ENCODE measurements around the gene DUT. TPM values are rescaled to one million over a fixed set of nuclear protein-coding genes. Genes with fewer than 3 reads are reported as not detected.

The DUT gene
- total and polyA plus RNA-seq, 2 experiments from 2014 or later: 82.5 to 420 TPM

DNA sequence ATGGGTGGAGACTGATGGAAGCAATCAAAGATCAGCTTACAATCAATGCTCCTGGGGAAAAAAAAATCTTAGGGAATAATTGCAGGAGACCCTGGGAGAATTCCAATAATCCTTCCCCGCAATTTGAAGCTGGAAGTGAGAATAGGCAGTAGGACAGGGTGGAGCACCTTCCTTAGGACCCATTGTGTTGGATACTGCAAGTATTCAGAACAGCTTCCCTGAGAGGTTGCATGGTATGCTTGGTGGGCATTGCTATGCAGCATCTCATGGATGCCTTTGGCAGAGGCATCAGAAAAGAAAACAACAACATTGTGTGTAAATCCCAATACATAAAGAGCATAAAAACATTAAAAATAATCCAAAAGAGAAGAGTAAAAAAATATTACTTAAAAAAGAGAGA is 24.6 kb upstream of the DUT start (continued):
- TF ChIP-seq REST (IDR thresholded peaks at IDR 0.05; ENCODE audit: unreplicated experiment): no peak
- TF ChIP-seq, protein P1, sequence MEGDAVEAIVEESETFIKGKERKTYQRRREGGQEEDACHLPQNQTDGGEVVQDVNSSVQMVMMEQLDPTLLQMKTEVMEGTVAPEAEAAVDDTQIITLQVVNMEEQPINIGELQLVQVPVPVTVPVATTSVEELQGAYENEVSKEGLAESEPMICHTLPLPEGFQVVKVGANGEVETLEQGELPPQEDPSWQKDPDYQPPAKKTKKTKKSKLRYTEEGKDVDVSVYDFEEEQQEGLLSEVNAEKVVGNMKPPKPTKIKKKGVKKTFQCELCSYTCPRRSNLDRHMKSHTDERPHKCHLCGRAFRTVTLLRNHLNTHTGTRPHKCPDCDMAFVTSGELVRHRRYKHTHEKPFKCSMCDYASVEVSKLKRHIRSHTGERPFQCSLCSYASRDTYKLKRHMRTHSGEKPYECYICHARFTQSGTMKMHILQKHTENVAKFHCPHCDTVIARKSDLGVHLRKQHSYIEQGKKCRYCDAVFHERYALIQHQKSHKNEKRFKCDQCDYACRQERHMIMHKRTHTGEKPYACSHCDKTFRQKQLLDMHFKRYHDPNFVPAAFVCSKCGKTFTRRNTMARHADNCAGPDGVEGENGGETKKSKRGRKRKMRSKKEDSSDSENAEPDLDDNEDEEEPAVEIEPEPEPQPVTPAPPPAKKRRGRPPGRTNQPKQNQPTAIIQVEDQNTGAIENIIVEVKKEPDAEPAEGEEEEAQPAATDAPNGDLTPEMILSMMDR (conservative IDR thresholded peaks at IDR 0.05; ENCODE audit: low read depth in 2 of 2): no peak

DNA sequence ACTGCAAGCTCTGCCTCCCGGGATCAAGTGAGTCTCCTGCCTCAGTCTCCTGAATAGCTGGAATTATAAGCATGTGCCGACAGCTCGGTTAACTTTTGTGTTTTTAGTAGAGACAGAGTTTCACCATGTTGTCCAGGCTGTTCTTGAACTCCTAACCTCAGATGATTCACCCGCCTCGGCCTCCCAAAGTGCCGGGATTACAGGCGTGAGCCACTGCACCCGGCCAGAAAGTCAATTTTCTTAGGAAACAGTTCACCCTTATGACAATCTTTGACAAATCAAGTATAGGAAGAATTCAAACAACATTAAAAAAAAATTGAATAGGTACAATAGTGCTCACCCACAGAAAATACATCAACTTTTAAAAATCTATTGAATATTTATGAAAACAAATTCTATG is 23.6 kb upstream of the DUT start:
- Histone ChIP-seq H3K9me2 (ENCODE audit: insufficient read depth) (no peaks in the 10 kb centered on the region), H2AFZ (no peak overlapping the region), H4K20me1 (replicated peaks; ENCODE audit: insufficient read depth) (no peaks in the 10 kb centered on the region), H3K27me3 (ENCODE audit: insufficient read depth) (no peaks in the 10 kb centered on the region), H3K4me3 (no peak overlapping the region), H3K4me1 (ENCODE audit: insufficient read depth) (peaks cover 26% of the 10 kb centered on the region), H3K36me3 (ENCODE audit: insufficient read depth) (no peaks in the 10 kb centered on the region), H3F3A (replicated peaks; ENCODE audit: low read depth) (no peaks in the 10 kb centered on the region), H3K27ac (ENCODE audit: low read depth) (no peak overlapping the region), H3K79me2 (replicated peaks; ENCODE audit: insufficient read depth) (no peaks in the 10 kb centered on the region), H3K4me2 (no peak overlapping the region)
- Mint-ChIP-seq H3K4me1 (peaks cover 51% of the 10 kb centered on the region), H3K27me3 (ENCODE audit: insufficient read depth, low read depth, poor library complexity) (peaks cover 4% of the 10 kb centered on the region), H3K9me3 (no peaks in the 10 kb centered on the region), H3K36me3 (ENCODE audit: low read depth) (peaks cover 1% of the 10 kb centered on the region; the same call in 2 of the 3 replicates), H3K4me3 (no peak overlapping the region), H3K27ac (no peak overlapping the region; the same call in 1 of the 2 replicates)
- ATAC-seq (no peak), DNase-seq (ENCODE audit: low spot score) (no peak)
- TF ChIP-seq, protein P1 (conservative IDR thresholded peaks at IDR 0.05; ENCODE audit: low read depth in 2 of 2): no peak
- TF ChIP-seq REST (IDR thresholded peaks at IDR 0.05; ENCODE audit: unreplicated experiment): no peak
- TF ChIP-seq ZNF462 (CRISPR knock-in tag; IDR thresholded peaks at IDR 0.05): no peak
- no peak for TF ChIP-seq ZNF114 (CRISPR knock-in tag; IDR thresholded peaks at IDR 0.05)
- no peak for TF ChIP-seq ZNF331 (CRISPR knock-in tag; IDR thresholded peaks at IDR 0.05; ENCODE audit: low read depth)
- TF ChIP-seq JUNB (IDR thresholded peaks at IDR 0.05; ENCODE audit: unreplicated experiment): no peak
